HG03196 (cell line): Measurements from ENCODE around the gene KIFC1.

ENCODE experiments used
- ATAC-seq: cut with Tn5 transposase; IDR thresholded peaks from one replicate; pipeline ENCODE4 v1.9.1; 2021; ENCODE audit not compliant: unreplicated experiment

Gene KIFC1

GRCh38 chr6:33424855-33425667, 33.4 kb downstream of the KIFC1 start:
- no peak for ATAC-seq

GRCh38 chr6:33425668-33426577, 34.3 kb downstream of the KIFC1 start:
- ATAC-seq = peak; percentile 52

- ATAC-seq = no peak
These were observed 35.2 kb downstream of the KIFC1 start for GRCh38 chr6:33426590-33427511.

- no peak for ATAC-seq
These were observed 36.1 kb downstream of the KIFC1 start for GRCh38 chr6:33427585-33428223.

- no peak for ATAC-seq
These were observed 36.8 kb downstream of the KIFC1 start for GRCh38 chr6:33428224-33428965.

GRCh38 chr6:33428966-33429749, 37.5 kb downstream of the KIFC1 start:
- ATAC-seq = no peak

- ATAC-seq = no peak
These were observed 38.1 kb downstream of the KIFC1 start for GRCh38 chr6:33429750-33430052.

- no peak for ATAC-seq
These were observed 38.7 kb downstream of the KIFC1 start for GRCh38 chr6:33430334-33430733.

- ATAC-seq = no peak
These were observed 39.6 kb downstream of the KIFC1 start for GRCh38 chr6:33430991-33431879.

- no peak for ATAC-seq
These were observed 40.4 kb downstream of the KIFC1 start for GRCh38 chr6:33431880-33432541.

- no peak for ATAC-seq
These were observed 40.9 kb downstream of the KIFC1 start for GRCh38 chr6:33432546-33432945.

GRCh38 chr6:33433001-33433543, 41.4 kb downstream of the KIFC1 start:
- no peak for ATAC-seq

GRCh38 chr6:33433544-33434191, 42.0 kb downstream of the KIFC1 start:
- no peak for ATAC-seq

- ATAC-seq = no peak
These were observed 43.3 kb downstream of the KIFC1 start for GRCh38 chr6:33434961-33435360.

- ATAC-seq = no peak
These were observed 46.0 kb downstream of the KIFC1 start for GRCh38 chr6:33437666-33438065.

GRCh38 chr6:33438978-33439594, 47.5 kb downstream of the KIFC1 start:
- no peak for ATAC-seq
